Measurements from ENCODE around the gene TADA2A. TPM values are rescaled to one million over a fixed set of nuclear protein-coding genes. Genes with fewer than 3 reads are reported as not detected.

The TADA2A gene
- total and polyA plus RNA-seq, 2 experiments from 2014 or later: 8.4 to 18.3 TPM

DNA sequence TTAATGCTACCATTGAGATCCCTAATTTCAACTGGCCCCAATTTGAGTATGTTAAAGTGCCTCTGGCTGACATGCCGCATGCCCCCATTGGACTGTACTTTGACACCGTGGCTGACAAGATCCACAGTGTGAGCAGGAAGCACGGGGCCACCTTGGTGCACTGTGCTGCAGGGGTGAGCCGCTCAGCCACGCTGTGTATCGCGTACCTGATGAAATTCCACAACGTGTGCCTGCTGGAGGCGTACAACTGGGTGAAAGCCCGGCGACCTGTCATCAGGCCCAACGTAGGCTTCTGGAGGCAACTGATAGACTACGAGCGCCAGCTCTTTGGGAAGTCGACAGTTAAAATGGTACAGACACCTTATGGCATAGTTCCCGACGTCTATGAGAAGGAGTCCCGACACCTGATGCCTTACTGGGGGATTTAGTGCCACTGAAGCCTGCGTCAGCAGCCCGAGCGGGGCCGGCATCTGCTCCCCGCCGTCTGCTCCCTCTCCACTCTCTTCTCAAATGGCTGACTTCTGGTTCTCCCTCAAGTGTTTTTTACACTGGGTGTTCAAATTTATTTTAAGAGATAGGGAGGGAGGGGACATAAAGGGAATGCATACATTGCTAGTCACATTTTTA lies 105.9 kb downstream of the TADA2A start:
- no peak for TF ChIP-seq EZH2phosphoT487 (IDR thresholded peaks at IDR 0.05; ENCODE audit: low read depth, severe bottlenecking, unreplicated experiment)
- no peak for TF ChIP-seq CTCF (IDR thresholded peaks at IDR 0.05; ENCODE audit: poor library complexity)
- TF ChIP-seq EZH2 (IDR thresholded peaks at IDR 0.05; ENCODE audit: borderline replicate concordance): no peak
- Histone ChIP-seq H3K9me2 (replicated peaks; ENCODE audit: insufficient read depth) (no peaks in the 10 kb centered on the region), H3K27me3 (no peaks in the 10 kb centered on the region), H3K4me3 (no peak overlapping the region), H3K9me3 (ENCODE audit: low read depth) (no peaks in the 10 kb centered on the region), H4K20me1 (ENCODE audit: insufficient read depth, poor library complexity, severe bottlenecking) (no peaks in the 10 kb centered on the region), H3K79me2 (peaks cover 10% of the 10 kb centered on the region), H3K4me2 (no peak overlapping the region), H3K36me3 (replicated peaks; ENCODE audit: insufficient read depth, low read depth) (no peaks in the 10 kb centered on the region), H2AFZ (no peak overlapping the region), H3K4me1 (ENCODE audit: insufficient read depth) (no peaks in the 10 kb centered on the region), H3K27ac (no peak overlapping the region)
- no peak for DNase-seq (ENCODE audit: low spot score)
- WGBS (ENCODE audit: low lambda C conversion rate, missing lambda C conversion rate): 82% methylated on average over 24 of the region's 24 CpGs

DNA sequence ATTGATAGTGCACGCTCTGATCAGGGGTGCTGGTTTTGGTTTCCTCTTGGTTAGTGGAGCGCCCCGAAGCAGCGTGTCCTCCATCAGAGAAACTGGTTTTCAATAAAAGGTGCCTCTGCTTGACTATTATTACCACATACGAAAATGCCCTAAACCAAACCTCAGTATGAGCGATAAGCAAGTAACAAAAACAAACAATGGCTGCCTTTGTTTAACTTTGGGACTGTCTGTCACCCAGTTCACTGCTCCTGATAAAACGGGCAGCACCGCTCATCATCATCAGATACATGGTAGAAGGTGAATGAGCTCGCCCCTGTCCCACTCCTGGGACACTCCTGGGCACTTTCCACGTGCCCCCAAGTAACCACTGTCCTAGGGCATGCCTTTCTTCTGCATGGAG lies 107.0 kb downstream of the TADA2A start:
- Histone ChIP-seq H2AFZ (no peak overlapping the region), H3K9me3 (ENCODE audit: low read depth) (no peaks in the 10 kb centered on the region), H4K20me1 (ENCODE audit: insufficient read depth, poor library complexity, severe bottlenecking) (no peaks in the 10 kb centered on the region), H3K9me2 (replicated peaks; ENCODE audit: insufficient read depth) (no peaks in the 10 kb centered on the region), H3K27ac (no peak overlapping the region), H3K27me3 (no peaks in the 10 kb centered on the region), H3K4me1 (ENCODE audit: insufficient read depth) (no peaks in the 10 kb centered on the region), H3K36me3 (replicated peaks; ENCODE audit: insufficient read depth, low read depth) (no peaks in the 10 kb centered on the region), H3K4me3 (no peak overlapping the region), H3K4me2 (no peak overlapping the region), H3K79me2 (peaks cover 3% of the 10 kb centered on the region)
- WGBS (ENCODE audit: low lambda C conversion rate, missing lambda C conversion rate): 86% methylated on average over 10 of the region's 10 CpGs
- DNase-seq (ENCODE audit: low spot score): no peak
- TF ChIP-seq EZH2 (IDR thresholded peaks at IDR 0.05; ENCODE audit: borderline replicate concordance) (no peak), EZH2phosphoT487 (IDR thresholded peaks at IDR 0.05; ENCODE audit: low read depth, severe bottlenecking, unreplicated experiment) (no peak), CTCF (IDR thresholded peaks at IDR 0.05; ENCODE audit: poor library complexity) (no peak)

DNA sequence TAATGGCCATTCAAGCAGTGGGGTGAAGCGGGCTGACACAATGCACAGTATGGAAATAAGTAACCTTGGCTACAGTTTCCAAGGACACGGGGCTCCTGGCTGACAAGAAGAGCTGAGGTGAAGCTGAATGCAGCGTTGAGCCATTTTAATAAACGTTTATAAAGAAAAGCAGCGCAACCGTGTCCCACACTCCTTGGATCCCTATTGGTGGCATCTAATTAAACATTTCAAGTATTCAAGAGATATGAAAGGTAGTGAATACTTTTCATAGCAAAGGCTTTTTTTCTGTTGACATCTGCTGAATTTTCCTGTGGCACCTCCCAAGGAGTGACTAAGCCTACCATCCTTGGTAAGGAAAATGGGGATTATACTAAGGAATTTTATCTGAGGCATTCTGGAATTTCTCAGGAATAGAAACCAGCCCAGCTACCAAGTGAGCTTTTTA lies 109.5 kb downstream of the TADA2A start:
- H3K4me2 ChIP-seq: no peak overlapping the region
- 77% methylated on average over 6 of the region's 6 CpGs for WGBS (ENCODE audit: low lambda C conversion rate, missing lambda C conversion rate)
- H3K27ac ChIP-seq: no peak overlapping the region
- no peaks in the 10 kb centered on the region for H3K79me2 ChIP-seq
- no peaks in the 10 kb centered on the region for H3K27me3 ChIP-seq
- no peaks in the 10 kb centered on the region for H4K20me1 ChIP-seq (ENCODE audit: insufficient read depth, poor library complexity, severe bottlenecking)
- H3K36me3 ChIP-seq (replicated peaks; ENCODE audit: insufficient read depth, low read depth): no peaks in the 10 kb centered on the region
- H3K4me3 ChIP-seq: no peak overlapping the region
- TF ChIP-seq EZH2 (IDR thresholded peaks at IDR 0.05; ENCODE audit: borderline replicate concordance) (no peak), EZH2phosphoT487 (IDR thresholded peaks at IDR 0.05; ENCODE audit: low read depth, severe bottlenecking, unreplicated experiment) (no peak), CTCF (IDR thresholded peaks at IDR 0.05; ENCODE audit: poor library complexity) (no peak)
- H3K9me3 ChIP-seq (ENCODE audit: low read depth): no peaks in the 10 kb centered on the region
- H3K9me2 ChIP-seq (replicated peaks; ENCODE audit: insufficient read depth): no peaks in the 10 kb centered on the region
- H3K4me1 ChIP-seq (ENCODE audit: insufficient read depth): no peaks in the 10 kb centered on the region
- no peak for DNase-seq (ENCODE audit: low spot score)
- H2AFZ ChIP-seq: no peak overlapping the region
